SW480 (cell line): ENCODE results near the gene OVCA2.
"Not testable (repeated sequence)": the region's sequence is repeated elsewhere in the genome, so short reads cannot be mapped to it uniquely, and the experiment has no call there.

Source experiments
- DNase-seq: peaks from one replicate; pipeline ENCODE4 v3.0.0-alpha.2; 2016; ENCODE audit warnings: low spot score

Gene OVCA2

GRCh38 chr17:2041561-2042389, at the start of gene OVCA2:
Gene OVCA2, plus strand, starts transcription at chr17:2042022. Its CDS starts 26 bp downstream, at chr17:2042048.
- DNase-seq: peak; percentile 93

- no peak for DNase-seq
Observed at GRCh38 chr17:1992541-1992940, 49.3 kb upstream of the OVCA2 start.

DNA sequence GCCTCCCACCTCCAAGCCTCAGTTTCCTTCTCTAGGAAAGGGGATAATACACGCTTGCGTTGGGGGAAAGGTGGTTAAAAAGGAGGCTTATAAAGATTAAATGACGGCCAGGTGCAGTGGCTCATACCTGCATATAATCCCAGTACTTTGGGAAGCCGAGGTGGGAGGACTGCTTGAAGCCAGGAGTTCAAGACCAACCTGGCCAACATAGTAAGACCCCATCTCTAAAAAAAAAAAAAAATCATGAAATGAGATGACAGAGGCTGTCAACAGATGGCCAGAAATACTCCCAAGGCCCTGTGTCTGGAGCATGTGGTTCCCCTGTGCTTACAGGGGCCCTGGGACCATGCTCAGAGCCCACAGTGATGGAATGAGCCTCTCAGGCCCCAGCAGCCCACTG, 47.1 kb upstream of the OVCA2 start:
- no peak for DNase-seq

- DNase-seq: no peak
Observed at GRCh38 chr17:1995321-1995892, 46.4 kb upstream of the OVCA2 start.

DNA sequence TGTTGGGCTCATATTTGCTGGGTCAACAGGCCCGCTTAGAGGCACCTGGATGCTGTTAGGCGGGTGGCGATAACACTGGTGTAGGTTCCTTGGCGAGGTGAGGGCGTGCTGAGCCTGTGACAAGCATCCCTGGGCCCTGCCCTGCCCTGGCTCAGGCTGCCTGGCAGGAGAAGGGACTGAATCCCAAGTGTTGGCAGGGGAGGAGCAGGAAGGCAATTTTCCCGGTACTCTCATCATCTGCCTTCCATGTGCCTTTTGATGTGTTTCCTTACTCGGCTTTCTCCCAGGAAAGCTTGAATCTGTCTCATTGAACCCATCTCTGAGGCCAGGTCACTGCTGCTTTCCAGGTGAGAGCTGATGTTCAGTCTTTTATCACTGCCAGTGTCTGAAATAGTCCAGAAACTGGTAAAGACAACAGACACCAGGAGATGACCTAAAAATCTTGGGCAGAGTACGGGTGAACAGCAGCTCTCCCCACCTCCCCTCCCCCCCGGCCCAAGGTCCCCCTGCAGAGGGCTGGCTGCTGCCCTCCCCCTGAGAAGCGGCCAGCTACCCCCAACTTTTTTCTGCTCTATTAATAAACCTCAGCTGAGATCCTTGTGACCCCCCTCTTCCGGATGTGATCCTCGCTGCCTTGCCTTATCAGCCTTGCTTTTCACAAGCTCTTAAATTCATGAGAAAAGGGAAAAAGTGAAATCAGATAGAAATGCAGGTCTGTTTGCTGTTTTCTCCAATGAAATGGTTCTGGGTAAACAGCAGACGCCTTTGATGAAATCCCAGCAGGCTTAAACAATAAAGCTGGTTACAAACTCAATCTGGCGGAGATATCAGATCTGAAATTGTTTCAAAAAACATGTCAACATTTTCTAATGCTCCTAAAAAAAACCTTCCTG, 45.7 kb upstream of the OVCA2 start:
- no peak for DNase-seq

- no peak for DNase-seq
Observed at GRCh38 chr17:1996800-1997288, 45.0 kb upstream of the OVCA2 start.

GRCh38 chr17:1997289-1997926, 44.4 kb upstream of the OVCA2 start:
- peak; percentile 42 for DNase-seq

- no peak for DNase-seq
Observed at GRCh38 chr17:1997927-1998742, 43.7 kb upstream of the OVCA2 start.

DNA sequence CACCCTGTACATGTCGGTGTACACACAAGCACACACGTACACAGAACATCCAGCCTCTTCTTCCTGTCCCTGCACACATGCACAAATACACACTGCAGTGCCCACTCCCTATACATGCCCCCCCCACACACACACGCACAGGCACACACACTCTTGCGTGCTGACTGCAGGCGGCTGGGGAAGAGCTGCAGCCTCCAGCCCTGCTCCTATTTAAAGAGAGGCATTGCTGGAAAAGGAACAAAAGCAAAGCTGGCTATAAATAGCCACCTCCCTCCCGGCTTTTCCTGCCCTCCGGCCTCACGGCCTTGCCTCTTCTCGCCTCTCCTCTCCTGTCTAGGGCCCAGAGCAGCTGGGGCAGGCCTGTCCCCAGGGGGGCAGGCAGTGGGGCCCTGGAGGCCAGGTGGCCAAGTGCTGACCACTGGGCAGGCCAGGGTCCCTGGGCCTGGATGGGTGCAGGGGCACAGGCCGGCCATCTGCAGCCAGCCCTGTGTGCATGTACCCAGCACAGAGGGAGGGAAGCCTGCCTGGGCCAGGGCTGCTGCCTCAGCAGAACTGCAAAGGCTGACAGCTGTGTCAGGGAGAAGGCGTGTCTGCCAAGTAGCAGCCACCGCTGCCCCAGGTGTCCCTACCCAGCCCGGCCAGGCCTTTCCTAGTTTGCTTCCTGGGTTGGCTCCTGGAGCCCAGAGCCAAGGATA, 42.1 kb upstream of the OVCA2 start:
- no peak for DNase-seq

- no peak for DNase-seq
Observed at GRCh38 chr17:2002767-2003329, 39.0 kb upstream of the OVCA2 start.

DNA sequence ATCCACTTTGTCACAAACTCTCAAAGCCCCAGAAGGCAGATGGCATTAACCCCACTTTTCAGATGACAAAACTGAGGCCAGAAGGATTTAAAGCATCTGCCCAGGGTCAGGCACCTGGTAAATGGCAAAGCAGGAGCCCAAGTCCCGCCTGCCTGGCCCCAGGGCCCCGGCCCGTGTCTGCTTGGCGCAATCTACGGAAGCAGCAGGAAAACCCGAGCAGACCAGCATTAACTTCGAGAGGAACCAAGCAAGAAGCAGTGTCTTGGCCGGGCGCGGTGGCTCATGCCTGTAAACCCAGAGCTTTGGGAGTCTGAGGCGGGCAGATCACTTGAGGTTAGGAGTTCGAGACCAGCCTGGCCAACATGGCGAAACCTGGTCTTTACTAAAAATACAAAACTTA, 38.3 kb upstream of the OVCA2 start:
- no peak for DNase-seq

DNA sequence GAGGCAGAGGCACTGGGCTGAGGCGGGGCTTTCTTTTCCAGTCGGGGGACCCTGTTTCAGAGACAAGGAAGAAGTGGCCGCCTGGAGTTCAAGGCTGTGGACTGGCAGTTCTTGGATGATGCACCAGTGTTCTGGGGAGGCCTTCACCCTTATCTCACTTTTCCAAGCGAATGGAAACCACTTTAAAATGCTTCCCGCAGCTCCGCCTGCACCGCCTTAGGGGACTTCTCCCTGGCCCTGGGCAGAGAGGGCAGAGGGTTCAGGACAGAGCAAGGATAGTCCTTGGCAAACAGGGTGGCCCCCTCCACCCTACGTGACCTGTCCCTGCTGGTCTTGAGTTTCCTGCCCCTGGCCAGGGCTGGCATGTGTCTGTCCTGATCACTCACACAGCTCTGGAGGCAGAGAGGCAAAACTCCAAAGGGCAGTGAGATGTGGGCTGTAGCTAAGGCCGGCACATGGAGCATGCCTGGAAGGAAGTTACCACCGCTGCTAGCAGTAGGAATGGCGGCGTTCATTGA, 37.3 kb upstream of the OVCA2 start:
- no peak for DNase-seq

DNA sequence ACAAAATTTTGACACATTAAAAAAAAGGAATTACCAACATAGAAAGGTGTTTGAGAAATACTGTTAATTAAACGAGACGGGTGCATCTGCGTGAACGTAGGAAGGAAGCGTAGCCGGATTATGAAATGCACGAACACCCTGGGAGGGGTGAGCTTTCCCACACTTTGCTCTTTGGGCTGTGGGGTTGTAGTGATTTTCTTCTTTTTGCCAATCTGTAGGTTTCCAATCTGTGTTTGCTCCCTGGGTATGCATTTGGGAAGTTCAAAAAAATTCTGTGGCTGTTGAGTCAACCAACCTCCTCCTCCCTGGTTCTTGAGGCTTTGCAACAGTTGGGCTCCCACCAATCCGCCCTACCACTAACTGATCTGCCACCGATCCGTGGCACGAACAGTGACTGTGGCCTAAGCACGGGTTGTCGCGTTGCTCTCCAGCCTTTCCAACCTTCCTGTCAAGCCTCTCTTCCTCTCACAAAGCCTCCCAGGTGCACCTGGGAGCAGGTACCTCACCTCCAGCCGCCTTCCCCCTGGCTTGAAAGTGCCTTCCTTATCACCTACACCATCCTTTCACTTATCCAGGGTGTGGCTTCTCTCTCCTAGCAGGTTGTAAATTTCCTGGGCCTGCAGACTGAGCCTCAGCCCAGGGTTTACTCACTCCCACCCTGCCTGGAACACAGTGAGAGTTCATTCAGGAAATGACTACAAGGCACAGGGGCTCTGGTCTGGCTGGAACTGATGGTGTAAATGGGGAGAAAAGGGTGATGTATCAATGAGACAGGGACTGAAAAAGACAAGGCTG, 33.3 kb upstream of the OVCA2 start:
- no peak for DNase-seq

GRCh38 chr17:2009737-2010136, 32.1 kb upstream of the OVCA2 start:
- DNase-seq: no peak

GRCh38 chr17:2011411-2012371, 30.1 kb upstream of the OVCA2 start:
- DNase-seq: no peak

DNA sequence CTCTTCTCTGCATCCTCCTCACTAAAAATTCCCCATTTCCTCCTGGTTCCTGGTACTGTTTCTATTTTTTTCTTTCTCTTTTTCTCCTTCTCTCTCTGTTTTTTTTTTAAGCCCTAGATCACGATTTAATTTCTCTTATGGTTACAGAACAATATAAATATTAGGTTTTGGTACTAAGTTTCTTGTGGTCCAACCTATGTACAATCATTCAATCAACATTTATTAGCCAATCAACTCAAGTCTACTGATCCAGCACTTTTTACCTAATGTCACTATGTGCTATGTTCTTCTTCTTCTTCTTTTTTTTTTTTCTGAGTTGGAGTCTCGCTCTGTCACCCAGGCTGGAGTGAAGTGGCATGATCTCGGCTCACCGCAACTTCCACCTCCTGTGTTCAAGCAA, 29.3 kb upstream of the OVCA2 start:
- no peak for DNase-seq

DNA sequence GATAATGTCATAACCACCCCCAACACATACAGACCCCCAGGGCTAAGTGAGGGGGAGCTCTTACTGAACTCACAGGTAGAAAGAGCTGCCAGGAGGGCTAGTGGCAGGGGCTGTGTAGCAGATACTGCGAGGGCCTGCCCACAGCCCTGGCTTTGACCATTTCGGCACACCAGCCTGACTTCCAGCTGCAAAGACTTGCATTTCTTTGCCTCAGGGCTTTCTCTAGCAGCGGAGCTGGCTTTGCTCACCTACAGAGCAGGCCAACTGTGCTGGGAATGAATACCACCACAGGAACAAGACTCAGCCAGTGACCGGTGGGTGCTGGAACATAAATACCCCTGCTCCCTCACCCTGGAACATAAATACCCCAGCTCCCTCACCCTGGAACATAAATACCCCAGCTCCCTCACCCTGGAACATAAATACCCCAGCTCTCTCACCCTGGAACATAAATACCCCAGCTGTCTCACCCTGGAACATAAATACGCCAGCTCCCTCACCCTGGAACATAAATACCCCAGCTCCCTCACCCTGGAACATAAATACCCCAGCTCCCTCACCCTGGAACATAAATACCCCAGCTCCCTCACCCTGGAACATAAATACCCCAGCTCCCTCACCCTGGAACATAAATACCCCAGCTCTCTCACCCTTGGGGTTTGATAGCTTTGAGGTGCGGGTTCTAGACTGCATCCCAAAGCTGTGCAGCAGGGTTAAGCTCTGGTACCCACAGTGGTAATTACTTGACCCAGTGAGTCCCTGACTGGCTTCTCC, 28.4 kb upstream of the OVCA2 start:
- not testable (repeated sequence) for DNase-seq
